HepG2 (cell line): Measurements from ENCODE around the gene RPS6KC1. TPM values are rescaled to one million over a fixed set of nuclear protein-coding genes. Genes with fewer than 3 reads are reported as not detected.

Experiments used
- NFKBIZ ChIP-seq: IDR thresholded peaks from 2 replicates; pipeline ENCODE4 v1.6.1; 2018; ENCODE audit warnings: missing genetic modification reagents, missing compliant biosample characterization
- SNAI1 ChIP-seq: sonication (generic); formaldehyde crosslinking; IDR thresholded peaks from 2 replicates; pipeline ENCODE4 v1.5.0; 2020; ENCODE audit warnings: mild to moderate bottlenecking, missing genetic modification reagents, borderline replicate concordance
- XRCC5 ChIP-seq: fragments of 200-400 bp; formaldehyde crosslinking; optimal IDR thresholded peaks from 2 replicates; pipeline ENCODE3; 2017; ENCODE audit warnings: mild to moderate bottlenecking, low read length
- ZNF605 ChIP-seq: sonication (generic); formaldehyde crosslinking; IDR thresholded peaks from 2 replicates; pipeline ENCODE4 v1.8.0; 2022; ENCODE audit warnings: mild to moderate bottlenecking, missing genetic modification reagents
- ZNF792 ChIP-seq: IDR thresholded peaks from 2 replicates; pipeline ENCODE4 v1.6.1; 2016
- polyA plus RNA-seq, 8 experiments: library from polyadenylated mRNA; depleted of rRNA in 3 of 8; stranded (reverse) in 7 of 8; unstranded in 1 of 8; fragments of >200 nt; fragmentation: Illumina TruSeq in 4 of 8; extraction: Trizol in 4 of 8; gene quantifications; 2 replicates each; pipeline versions ENCODE4 v1.2.1 to v1.2.3, GENCODE V29; 2011 to 2016; ENCODE audit warnings: low read depth in 4 of 8, missing spikeins in 1 of 8, mixed read lengths in 1 of 8; ENCODE audit not compliant: insufficient read depth in 1 of 8
- total RNA-seq, 5 experiments: library from RNA; depleted of rRNA; stranded (reverse); fragments of >200 nt; fragmentation: Illumina TruSeq; extraction: Trizol; gene quantifications; 2 replicates each; pipeline ENCODE4 v1.2.3, GENCODE V29; 2016; ENCODE audit warnings: low read depth in 1 of 5
- TF ChIP-seq, protein P1 (sequence below), 2 experiments: sonication (generic) in 1 of 2; formaldehyde crosslinking in 1 of 2; IDR thresholded peaks; 2 replicates each; pipeline versions ENCODE4 v1.4.0 to v1.6.1; 2018 to 2020; ENCODE audit warnings: missing genetic modification reagents in 2 of 2, borderline replicate concordance in 1 of 2, low read depth in 1 of 2, mild to moderate bottlenecking in 1 of 2, missing biosample characterization in 1 of 2
- TF ChIP-seq, protein P2 (sequence below): sonication (generic); formaldehyde crosslinking; IDR thresholded peaks from 2 replicates; pipeline ENCODE4 v1.5.1; 2020; ENCODE audit warnings: mild to moderate bottlenecking, missing genetic modification reagents, moderate library complexity
- TF ChIP-seq, protein P3 (sequence below): sonication (generic); formaldehyde crosslinking; IDR thresholded peaks from 2 replicates; pipeline ENCODE4 v1.4.0; 2020; ENCODE audit warnings: missing genetic modification reagents, borderline replicate concordance
- TF ChIP-seq, protein P4 (sequence below): sonication (generic); formaldehyde crosslinking; IDR thresholded peaks from one replicate; pipeline ENCODE4 v1.5.1; 2020; ENCODE audit warnings: mild to moderate bottlenecking, missing genetic modification reagents; ENCODE audit errors: not compliant biosample characterization
- TF ChIP-seq, protein P5 (sequence below): sonication (generic); formaldehyde crosslinking; IDR thresholded peaks from 2 replicates; pipeline ENCODE4 v1.4.0; 2020; ENCODE audit warnings: mild to moderate bottlenecking, low read depth, missing genetic modification reagents

RPS6KC1 gene
- total and polyA plus RNA-seq, 2 of the 13 experiments (the other 11 are each of a cell fraction or from before 2014, with no cell fraction given): 11.0 to 25.2 TPM

DNA sequence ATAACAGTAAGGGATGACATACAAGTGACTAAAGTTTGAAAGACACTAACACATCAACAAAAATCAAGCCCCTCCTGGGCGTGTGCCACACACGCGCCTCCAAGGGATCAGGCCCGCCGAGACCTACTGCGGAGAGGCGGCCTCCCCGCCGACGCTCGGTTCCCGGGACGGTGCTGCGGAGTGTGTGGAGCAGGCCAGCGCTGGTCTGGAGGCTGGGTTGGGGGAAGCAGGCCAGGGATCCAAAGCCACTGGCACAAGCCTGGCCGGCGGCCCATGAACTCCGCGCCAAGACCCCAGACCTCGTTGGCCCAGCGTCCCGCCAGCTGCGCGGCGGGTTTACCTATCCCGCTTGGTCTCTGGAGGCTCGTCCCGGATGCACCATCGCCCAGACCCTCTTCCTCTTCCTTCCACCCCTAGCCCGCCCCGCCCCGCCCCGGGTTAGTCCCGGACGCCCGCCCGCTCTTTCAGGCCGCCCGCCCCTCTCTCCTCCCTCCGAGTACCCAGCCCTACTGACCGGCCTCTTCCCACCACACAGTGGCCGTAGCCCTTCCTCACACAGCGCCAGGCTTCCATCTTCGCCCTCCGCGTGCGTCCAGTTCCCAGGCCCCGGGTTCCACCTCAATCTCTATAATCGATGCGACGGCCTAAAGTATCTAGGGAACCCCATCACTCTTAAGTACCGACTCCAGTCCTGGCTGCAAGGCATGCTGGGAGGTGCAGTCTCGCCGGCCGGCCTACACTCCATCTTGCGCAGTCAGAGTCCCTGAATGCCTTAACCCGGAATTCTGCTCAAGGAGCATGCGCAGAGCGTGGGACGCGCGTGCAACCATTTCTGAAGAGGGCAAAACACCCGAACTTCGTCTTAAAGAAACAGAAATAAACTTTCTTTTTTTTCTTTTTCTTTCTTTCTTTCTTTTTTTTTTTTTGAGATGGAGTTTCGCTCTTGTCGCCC is 35.7 kb upstream of the RPS6KC1 start, which contains the start of gene ANGEL2 (continued):
- TF ChIP-seq, protein P1, sequence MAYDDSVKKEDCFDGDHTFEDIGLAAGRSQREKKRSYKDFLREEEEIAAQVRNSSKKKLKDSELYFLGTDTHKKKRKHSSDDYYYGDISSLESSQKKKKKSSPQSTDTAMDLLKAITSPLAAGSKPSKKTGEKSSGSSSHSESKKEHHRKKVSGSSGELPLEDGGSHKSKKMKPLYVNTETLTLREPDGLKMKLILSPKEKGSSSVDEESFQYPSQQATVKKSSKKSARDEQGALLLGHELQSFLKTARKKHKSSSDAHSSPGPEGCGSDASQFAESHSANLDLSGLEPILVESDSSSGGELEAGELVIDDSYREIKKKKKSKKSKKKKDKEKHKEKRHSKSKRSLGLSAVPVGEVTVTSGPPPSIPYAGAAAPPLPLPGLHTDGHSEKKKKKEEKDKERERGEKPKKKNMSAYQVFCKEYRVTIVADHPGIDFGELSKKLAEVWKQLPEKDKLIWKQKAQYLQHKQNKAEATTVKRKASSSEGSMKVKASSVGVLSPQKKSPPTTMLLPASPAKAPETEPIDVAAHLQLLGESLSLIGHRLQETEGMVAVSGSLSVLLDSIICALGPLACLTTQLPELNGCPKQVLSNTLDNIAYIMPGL (CRISPR knock-in tag; IDR thresholded peaks at IDR 0.05; ENCODE audit: borderline replicate concordance in 1 of 2, low read depth in 1 of 2): peak; percentile 59 to 79; a peak in 3 of 4 replicates
- TF ChIP-seq SNAI1 (CRISPR knock-in tag) (peak; percentile 68; the same call in 1 of the 2 replicates), XRCC5 (no peak), ZNF792 (peak; percentile 41), NFKBIZ (CRISPR knock-in tag) (no peak), ZNF605 (CRISPR knock-in tag) (peak; percentile 42; the same call in 1 of the 2 replicates)
- TF ChIP-seq, protein P2, sequence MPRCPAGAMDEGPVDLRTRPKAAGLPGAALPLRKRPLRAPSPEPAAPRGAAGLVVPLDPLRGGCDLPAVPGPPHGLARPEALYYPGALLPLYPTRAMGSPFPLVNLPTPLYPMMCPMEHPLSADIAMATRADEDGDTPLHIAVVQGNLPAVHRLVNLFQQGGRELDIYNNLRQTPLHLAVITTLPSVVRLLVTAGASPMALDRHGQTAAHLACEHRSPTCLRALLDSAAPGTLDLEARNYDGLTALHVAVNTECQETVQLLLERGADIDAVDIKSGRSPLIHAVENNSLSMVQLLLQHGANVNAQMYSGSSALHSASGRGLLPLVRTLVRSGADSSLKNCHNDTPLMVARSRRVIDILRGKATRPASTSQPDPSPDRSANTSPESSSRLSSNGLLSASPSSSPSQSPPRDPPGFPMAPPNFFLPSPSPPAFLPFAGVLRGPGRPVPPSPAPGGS: 0 out of 2 replicates have a peak, but pooled peaks have one; percentile 53
- TF ChIP-seq, protein P3, sequence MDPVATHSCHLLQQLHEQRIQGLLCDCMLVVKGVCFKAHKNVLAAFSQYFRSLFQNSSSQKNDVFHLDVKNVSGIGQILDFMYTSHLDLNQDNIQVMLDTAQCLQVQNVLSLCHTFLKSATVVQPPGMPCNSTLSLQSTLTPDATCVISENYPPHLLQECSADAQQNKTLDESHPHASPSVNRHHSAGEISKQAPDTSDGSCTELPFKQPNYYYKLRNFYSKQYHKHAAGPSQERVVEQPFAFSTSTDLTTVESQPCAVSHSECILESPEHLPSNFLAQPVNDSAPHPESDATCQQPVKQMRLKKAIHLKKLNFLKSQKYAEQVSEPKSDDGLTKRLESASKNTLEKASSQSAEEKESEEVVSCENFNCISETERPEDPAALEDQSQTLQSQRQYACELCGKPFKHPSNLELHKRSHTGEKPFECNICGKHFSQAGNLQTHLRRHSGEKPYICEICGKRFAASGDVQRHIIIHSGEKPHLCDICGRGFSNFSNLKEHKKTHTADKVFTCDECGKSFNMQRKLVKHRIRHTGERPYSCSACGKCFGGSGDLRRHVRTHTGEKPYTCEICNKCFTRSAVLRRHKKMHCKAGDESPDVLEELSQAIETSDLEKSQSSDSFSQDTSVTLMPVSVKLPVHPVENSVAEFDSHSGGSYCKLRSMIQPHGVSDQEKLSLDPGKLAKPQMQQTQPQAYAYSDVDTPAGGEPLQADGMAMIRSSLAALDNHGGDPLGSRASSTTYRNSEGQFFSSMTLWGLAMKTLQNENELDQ (CRISPR knock-in tag): no peak
- TF ChIP-seq, protein P4, sequence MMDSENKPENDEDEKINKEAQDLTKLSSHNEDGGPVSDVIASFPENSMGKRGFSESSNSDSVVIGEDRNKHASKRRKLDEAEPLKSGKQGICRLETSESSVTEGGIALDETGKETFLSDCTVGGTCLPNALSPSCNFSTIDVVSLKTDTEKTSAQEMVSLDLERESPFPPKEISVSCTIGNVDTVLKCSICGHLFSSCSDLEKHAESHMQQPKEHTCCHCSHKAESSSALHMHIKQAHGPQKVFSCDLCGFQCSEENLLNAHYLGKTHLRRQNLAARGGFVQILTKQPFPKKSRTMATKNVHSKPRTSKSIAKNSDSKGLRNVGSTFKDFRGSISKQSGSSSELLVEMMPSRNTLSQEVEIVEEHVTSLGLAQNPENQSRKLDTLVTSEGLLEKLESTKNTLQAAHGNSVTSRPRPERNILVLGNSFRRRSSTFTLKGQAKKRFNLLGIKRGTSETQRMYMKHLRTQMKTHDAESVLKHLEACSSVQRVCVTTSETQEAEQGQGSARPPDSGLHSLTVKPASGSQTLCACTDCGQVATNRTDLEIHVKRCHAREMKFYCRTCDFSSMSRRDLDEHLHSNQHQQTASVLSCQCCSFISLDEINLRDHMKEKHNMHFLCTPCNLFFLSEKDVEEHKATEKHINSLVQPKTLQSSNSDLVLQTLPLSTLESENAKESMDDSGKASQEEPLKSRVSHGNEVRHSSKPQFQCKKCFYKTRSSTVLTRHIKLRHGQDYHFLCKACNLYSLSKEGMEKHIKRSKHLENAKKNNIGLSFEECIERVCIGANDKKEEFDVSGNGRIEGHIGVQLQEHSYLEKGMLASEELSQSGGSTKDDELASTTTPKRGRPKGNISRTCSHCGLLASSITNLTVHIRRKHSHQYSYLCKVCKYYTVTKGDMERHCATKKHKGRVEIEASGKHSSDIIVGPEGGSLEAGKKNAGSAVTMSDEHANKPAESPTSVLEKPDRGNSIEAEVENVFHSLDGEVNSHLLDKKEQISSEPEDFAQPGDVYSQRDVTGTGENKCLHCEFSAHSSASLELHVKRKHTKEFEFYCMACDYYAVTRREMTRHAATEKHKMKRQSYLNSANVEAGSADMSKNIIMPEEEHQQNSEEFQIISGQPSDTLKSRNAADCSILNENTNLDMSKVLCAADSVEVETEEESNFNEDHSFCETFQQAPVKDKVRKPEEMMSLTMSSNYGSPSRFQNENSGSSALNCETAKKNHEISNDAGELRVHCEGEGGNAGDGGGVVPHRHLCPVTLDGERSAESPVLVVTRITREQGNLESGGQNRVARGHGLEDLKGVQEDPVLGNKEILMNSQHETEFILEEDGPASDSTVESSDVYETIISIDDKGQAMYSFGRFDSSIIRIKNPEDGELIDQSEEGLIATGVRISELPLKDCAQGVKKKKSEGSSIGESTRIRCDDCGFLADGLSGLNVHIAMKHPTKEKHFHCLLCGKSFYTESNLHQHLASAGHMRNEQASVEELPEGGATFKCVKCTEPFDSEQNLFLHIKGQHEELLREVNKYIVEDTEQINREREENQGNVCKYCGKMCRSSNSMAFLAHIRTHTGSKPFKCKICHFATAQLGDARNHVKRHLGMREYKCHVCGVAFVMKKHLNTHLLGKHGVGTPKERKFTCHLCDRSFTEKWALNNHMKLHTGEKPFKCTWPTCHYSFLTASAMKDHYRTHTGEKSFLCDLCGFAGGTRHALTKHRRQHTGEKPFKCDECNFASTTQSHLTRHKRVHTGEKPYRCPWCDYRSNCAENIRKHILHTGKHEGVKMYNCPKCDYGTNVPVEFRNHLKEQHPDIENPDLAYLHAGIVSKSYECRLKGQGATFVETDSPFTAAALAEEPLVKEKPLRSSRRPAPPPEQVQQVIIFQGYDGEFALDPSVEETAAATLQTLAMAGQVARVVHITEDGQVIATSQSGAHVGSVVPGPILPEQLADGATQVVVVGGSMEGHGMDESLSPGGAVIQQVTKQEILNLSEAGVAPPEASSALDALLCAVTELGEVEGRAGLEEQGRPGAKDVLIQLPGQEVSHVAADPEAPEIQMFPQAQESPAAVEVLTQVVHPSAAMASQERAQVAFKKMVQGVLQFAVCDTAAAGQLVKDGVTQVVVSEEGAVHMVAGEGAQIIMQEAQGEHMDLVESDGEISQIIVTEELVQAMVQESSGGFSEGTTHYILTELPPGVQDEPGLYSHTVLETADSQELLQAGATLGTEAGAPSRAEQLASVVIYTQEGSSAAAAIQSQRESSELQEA (CRISPR knock-in tag): peak; percentile 55
- TF ChIP-seq, protein P5, sequence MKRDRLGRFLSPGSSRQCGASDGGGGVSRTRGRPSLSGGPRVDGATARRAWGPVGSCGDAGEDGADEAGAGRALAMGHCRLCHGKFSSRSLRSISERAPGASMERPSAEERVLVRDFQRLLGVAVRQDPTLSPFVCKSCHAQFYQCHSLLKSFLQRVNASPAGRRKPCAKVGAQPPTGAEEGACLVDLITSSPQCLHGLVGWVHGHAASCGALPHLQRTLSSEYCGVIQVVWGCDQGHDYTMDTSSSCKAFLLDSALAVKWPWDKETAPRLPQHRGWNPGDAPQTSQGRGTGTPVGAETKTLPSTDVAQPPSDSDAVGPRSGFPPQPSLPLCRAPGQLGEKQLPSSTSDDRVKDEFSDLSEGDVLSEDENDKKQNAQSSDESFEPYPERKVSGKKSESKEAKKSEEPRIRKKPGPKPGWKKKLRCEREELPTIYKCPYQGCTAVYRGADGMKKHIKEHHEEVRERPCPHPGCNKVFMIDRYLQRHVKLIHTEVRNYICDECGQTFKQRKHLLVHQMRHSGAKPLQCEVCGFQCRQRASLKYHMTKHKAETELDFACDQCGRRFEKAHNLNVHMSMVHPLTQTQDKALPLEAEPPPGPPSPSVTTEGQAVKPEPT (CRISPR knock-in tag): no peak
